Esophagus muscularis mucosa (tissue), 4 donors: ENCODE measurements around the gene CERS5. TPM values are rescaled to one million over a fixed set of nuclear protein-coding genes. Genes with fewer than 3 reads are reported as not detected.

Experiments used
- DNase-seq: peaks from one replicate; pipeline ENCODE4 v3.0.0-alpha.2; 2017; ENCODE audit errors: extremely low spot score
- H3K27ac ChIP-seq, 4 donors: fragments of 200-600 bp; sonication (generic); replicated peaks in 1 of 4; 1 replicate in 3 of 4; 2 replicates in 1 of 4; pipeline ENCODE4 v1.5.1; 2016 to 2019; ENCODE audit warnings: mild to moderate bottlenecking in 1 of 4
- H3K27me3 ChIP-seq, 4 donors: fragments of 200-600 bp; sonication (generic); one replicate each; pipeline versions ENCODE4 v1.5.1 to v1.6.0; 2016 to 2019
- H3K36me3 ChIP-seq, 4 donors: fragments of 200-600 bp; sonication (generic); one replicate each; pipeline ENCODE4 v1.5.1; 2016 to 2019
- H3K4me1 ChIP-seq, 4 donors: fragments of 200-600 bp; sonication (generic); one replicate each; pipeline ENCODE4 v1.5.1; 2016 to 2019
- H3K4me3 ChIP-seq, 4 donors: fragments of 200-600 bp; sonication (generic); 1 replicate in 2 of 4; 2 replicates in 2 of 4; pipeline ENCODE4 v1.5.1; 2016 to 2019; ENCODE audit warnings: mild to moderate bottlenecking in 4 of 4, moderate library complexity in 1 of 4
- H3K9me3 ChIP-seq, 4 donors: fragments of 200-600 bp; sonication (generic); 1 replicate in 3 of 4; 2 replicates in 1 of 4; pipeline ENCODE4 v1.5.1; 2016 to 2019
- CTCF ChIP-seq, 3 experiments: fragments of 200-600 bp in 2 of 3; fragments of 450-650 bp in 1 of 3; sonication (generic) in 2 of 3; IDR thresholded peaks; one replicate each; pipeline ENCODE4 v1.5.1; 2017 to 2019; ENCODE audit warnings: antibody characterized with exemption in 3 of 3, mild to moderate bottlenecking in 2 of 3, moderate library complexity in 1 of 3
- EP300 ChIP-seq: sonication (generic); formaldehyde crosslinking; IDR thresholded peaks from one replicate; pipeline ENCODE4 v1.6.1; 2017; ENCODE audit warnings: antibody characterized with exemption
- POLR2A ChIP-seq: fragments of 450-650 bp; IDR thresholded peaks from one replicate; pipeline ENCODE4 v1.6.1; 2017; ENCODE audit warnings: antibody characterized with exemption, moderate library complexity, mild to moderate bottlenecking, low read depth
- POLR2AphosphoS5 ChIP-seq, 2 donors: sonication (generic); formaldehyde crosslinking; IDR thresholded peaks; one replicate each; pipeline ENCODE4 v1.6.1; 2017; ENCODE audit warnings: antibody characterized with exemption in 2 of 2
- WGBS: methylation state at CpG from one replicate; pipeline ENCODE4 v1.1.5; 2018; 5-methylcytosine and 5-hydroxymethylcytosine counted together
- intact Hi-C: fragments of 100-400 bp; cut with DNase I; formaldehyde crosslinking; loops from one replicate; pipeline ENCODE4 v1.15.1; 2023
- total RNA-seq, 4 donors: library from RNA; depleted of rRNA; stranded (reverse); fragments of >200 nt; gene quantifications; one replicate each; pipeline versions ENCODE4 v1.1.0 to v1.2.1, GENCODE V29; 2016

Gene CERS5
- total RNA-seq, 4 donors from 2014 or later = 23.0 to 33.6 (median 27.5) TPM

GRCh38 chr12:50123203-50123602, 44.0 kb downstream of the CERS5 start:
- WGBS = 72% methylated on average over 2 of the region's 2 CpGs

DNA sequence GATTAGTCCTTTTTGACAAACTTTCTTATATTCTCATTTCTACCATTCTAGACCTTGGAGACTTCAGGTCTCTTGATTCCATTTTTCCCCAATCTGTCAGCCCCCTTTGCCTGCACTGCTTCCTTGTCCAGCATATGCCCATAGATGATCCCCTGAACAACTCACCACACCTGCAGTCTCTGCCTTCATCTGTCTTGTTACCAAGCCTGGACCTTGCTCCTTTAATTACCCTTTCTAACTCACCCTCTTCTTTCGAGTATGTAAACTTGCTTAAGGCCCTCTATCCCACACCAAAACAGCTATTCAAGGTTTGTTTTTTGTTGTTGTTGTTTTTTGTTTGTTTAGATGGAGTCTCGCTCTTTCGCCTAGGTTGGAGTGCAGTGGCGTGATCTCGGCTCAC, 45.5 kb downstream of the CERS5 start:
- no peak overlapping the region for H3K4me3 ChIP-seq
- no peaks in the 10 kb centered on the region for H3K9me3 ChIP-seq
- intact Hi-C loops = no loop called here
- 77% methylated on average over 5 of the region's 5 CpGs for WGBS
- no peak for DNase-seq
- TF ChIP-seq POLR2AphosphoS5 (IDR thresholded peaks at IDR 0.05) (no peak), EP300 (no peak), POLR2A (no peak), CTCF (IDR thresholded peaks at IDR 0.05) (no peak)
- H3K27ac ChIP-seq = no peak overlapping the region
- peaks cover 18 to 49% (median 32%) of the 10 kb centered on the region in 4 donors for H3K4me1 ChIP-seq
- no peaks in the 10 kb centered on the region for H3K27me3 ChIP-seq
- H3K36me3 ChIP-seq = peaks cover 0 to 66% (median 47%) of the 10 kb centered on the region in 4 donors

More at GRCh38 chr12:50123203-50123602, 44.0 kb downstream of the CERS5 start:
- DNase-seq = no peak
- TF ChIP-seq POLR2AphosphoS5 (IDR thresholded peaks at IDR 0.05) (no peak), CTCF (IDR thresholded peaks at IDR 0.05) (no peak), EP300 (no peak), POLR2A (no peak)
- H3K9me3 ChIP-seq = no peaks in the 10 kb centered on the region
- intact Hi-C loops = no loop called here
- no peak overlapping the region for H3K27ac ChIP-seq
- no peaks in the 10 kb centered on the region for H3K27me3 ChIP-seq
- H3K4me3 ChIP-seq = no peak overlapping the region
- H3K36me3 ChIP-seq = peaks cover 4 to 78% (median 58%) of the 10 kb centered on the region in 4 donors
- H3K4me1 ChIP-seq = peaks cover 6 to 35% (median 16%) of the 10 kb centered on the region in 4 donors

DNA sequence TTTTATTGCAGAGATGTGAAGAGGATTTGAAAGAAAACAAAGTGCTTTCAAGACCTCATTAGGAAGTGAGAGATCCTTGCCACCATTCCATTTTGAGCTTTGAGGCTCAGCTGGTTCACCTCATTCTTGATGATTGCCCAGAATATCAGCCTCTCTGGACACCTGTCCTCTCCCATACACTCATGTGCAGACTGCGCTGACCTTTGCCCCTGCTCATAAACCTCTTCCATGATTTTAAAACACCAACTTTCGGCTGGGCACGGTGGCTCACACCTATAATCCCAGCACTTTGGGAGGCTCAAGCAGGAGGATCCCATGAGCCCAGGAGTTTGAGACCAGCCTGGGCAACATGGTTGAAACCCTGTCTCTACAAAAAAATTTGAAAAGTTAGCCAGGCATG, 46.2 kb downstream of the CERS5 start:
- WGBS = 89% methylated on average over 3 of the region's 3 CpGs
- Histone ChIP-seq H3K9me3 (no peaks in the 10 kb centered on the region), H3K27me3 (no peaks in the 10 kb centered on the region), H3K36me3 (peaks cover 0 to 67% (median 49%) of the 10 kb centered on the region in 4 donors), H3K4me3 (no peak overlapping the region), H3K4me1 (peaks cover 20 to 56% (median 39%) of the 10 kb centered on the region in 4 donors), H3K27ac (no peak overlapping the region)
- TF ChIP-seq EP300 = no peak
- no peak for TF ChIP-seq POLR2A
- TF ChIP-seq POLR2AphosphoS5 (IDR thresholded peaks at IDR 0.05) = no peak
- no peak for TF ChIP-seq CTCF (IDR thresholded peaks at IDR 0.05)
- intact Hi-C loops = no loop called here
- no peak for DNase-seq

GRCh38 chr12:50120521-50120920, 46.6 kb downstream of the CERS5 start:
- Histone ChIP-seq H3K4me1 (peaks cover 17 to 55% (median 39%) of the 10 kb centered on the region in 4 donors), H3K4me3 (no peak overlapping the region), H3K36me3 (peaks cover 0 to 72% (median 51%) of the 10 kb centered on the region in 4 donors), H3K9me3 (no peaks in the 10 kb centered on the region), H3K27ac (no peak overlapping the region), H3K27me3 (no peaks in the 10 kb centered on the region)
- intact Hi-C loops = no loop called here
- no peak for TF ChIP-seq POLR2A
- no peak for TF ChIP-seq EP300
- TF ChIP-seq CTCF (IDR thresholded peaks at IDR 0.05) = no peak
- no peak for TF ChIP-seq POLR2AphosphoS5 (IDR thresholded peaks at IDR 0.05)
- 100% methylated on average over 3 of the region's 3 CpGs for WGBS
- no peak for DNase-seq

DNA sequence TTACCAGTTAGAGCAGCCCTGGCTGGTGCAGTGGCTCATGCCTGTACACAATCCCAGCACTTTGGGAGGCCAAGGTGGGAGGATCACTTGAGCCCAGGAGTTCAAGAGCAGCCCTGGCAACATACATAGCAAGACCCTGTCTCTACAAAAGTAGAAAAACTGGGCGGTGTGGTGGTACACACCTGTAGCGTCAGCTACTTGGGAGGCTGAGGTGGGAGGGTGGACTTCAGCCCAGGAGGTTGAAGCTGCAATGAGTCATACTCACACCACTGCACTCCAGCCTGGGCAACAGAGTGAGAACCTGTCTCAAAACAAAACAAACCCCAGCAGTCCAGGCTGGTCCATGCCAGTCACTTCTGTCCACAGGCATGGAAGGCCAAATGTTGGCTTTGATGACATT, 47.8 kb downstream of the CERS5 start:
- H3K4me1 ChIP-seq = peaks cover 18 to 62% (median 45%) of the 10 kb centered on the region in 4 donors
- no peaks in the 10 kb centered on the region for H3K27me3 ChIP-seq
- peaks cover 0 to 72% (median 53%) of the 10 kb centered on the region in 4 donors for H3K36me3 ChIP-seq
- no peak for DNase-seq
- H3K4me3 ChIP-seq = no peak overlapping the region
- WGBS = 100% methylated on average over 1 of the region's 2 CpGs
- TF ChIP-seq POLR2AphosphoS5 (IDR thresholded peaks at IDR 0.05) (no peak), EP300 (no peak), POLR2A (no peak), CTCF (IDR thresholded peaks at IDR 0.05) (no peak)
- H3K27ac ChIP-seq = peak overlapping the region in 1 of 4 donors; percentile 11
- intact Hi-C loops = no loop called here
- no peaks in the 10 kb centered on the region for H3K9me3 ChIP-seq
